Colonic mucosa (tissue), 4 donors: ENCODE results near the gene CDH1. TPM values are rescaled to one million over a fixed set of nuclear protein-coding genes. Genes with fewer than 3 reads are reported as not detected.

Source experiments
- DNase-seq: peaks from one replicate; pipeline ENCODE4 v3.0.0-alpha.2; 2020
- H3K27ac ChIP-seq: fragments of 200-600 bp; one replicate; pipeline ENCODE4 v1.8.0; 2021
- H3K27me3 ChIP-seq: fragments of 200-600 bp; one replicate; pipeline ENCODE4 v1.8.0; 2021
- H3K36me3 ChIP-seq: fragments of 200-600 bp; one replicate; pipeline ENCODE4 v1.8.0; 2021
- H3K4me1 ChIP-seq: fragments of 200-600 bp; one replicate; pipeline ENCODE4 v1.8.0; 2021; ENCODE audit warnings: mild to moderate bottlenecking
- H3K4me3 ChIP-seq: fragments of 200-600 bp; one replicate; pipeline ENCODE4 v1.8.0; 2021
- H3K9ac ChIP-seq, 2 donors: one replicate each; pipeline ENCODE4 v1.7.0; 2013; ENCODE audit warnings: control low read depth in 2 of 2, low read depth in 2 of 2, low read length in 2 of 2
- H3K9me3 ChIP-seq: fragments of 200-600 bp; one replicate; pipeline ENCODE4 v1.8.0; 2021
- intact Hi-C: fragments of 100-400 bp; cut with DNase I; formaldehyde crosslinking; loops from one replicate; pipeline ENCODE4 v1.14.1; 2022
- total RNA-seq, 2 donors: library from RNA; stranded (reverse); fragmentation: NEBNext Ultra II Directional in 1 of 2; extraction: Animal tissue kit (Norgen Biotek cat#: 25700) in 1 of 2; gene quantifications; one replicate each; pipeline ENCODE4 v1.2.1, GENCODE V29; 2021
- TF ChIP-seq, protein P1 (sequence below): fragments of 200-600 bp; IDR thresholded peaks from one replicate; pipeline ENCODE4 v1.8.0; 2022; ENCODE audit warnings: antibody characterized with exemption, mild to moderate bottlenecking
- donor health status: healthy.
- donor health status: DM: no; HTN: no; CAD: no.
- donor health status: DM: no; HTN: no; CAD: no.

The CDH1 gene
- total RNA-seq, 2 donors from 2014 or later: 494 to 519 TPM

DNA sequence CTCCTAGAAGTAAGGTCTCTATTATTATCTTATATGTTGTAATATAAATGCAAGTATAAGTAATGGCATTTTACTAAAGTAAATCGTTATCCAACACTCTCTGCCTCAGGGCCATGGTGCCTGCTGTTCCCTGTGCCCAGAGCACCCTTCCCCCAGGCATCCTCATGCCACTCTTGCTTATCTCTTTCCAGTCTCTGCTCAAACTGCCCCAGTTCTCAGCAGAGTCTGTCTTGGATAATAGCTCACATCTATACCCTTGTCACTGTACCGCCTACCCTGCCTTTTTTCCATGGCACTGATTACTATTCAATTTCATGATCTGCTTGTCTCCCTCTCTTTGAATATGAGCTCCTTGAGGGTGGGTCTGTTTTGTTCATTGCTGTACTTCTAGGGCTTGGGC, 31.7 kb downstream of the CDH1 start:
- Histone ChIP-seq H3K4me3 (no peak overlapping the region), H3K27me3 (no peaks in the 10 kb centered on the region), H3K9ac (no peak overlapping the region), H3K9me3 (no peaks in the 10 kb centered on the region), H3K4me1 (no peaks in the 10 kb centered on the region), H3K36me3 (no peaks in the 10 kb centered on the region), H3K27ac (no peak overlapping the region)
- intact Hi-C loops: no loop called here
- TF ChIP-seq, protein P1, sequence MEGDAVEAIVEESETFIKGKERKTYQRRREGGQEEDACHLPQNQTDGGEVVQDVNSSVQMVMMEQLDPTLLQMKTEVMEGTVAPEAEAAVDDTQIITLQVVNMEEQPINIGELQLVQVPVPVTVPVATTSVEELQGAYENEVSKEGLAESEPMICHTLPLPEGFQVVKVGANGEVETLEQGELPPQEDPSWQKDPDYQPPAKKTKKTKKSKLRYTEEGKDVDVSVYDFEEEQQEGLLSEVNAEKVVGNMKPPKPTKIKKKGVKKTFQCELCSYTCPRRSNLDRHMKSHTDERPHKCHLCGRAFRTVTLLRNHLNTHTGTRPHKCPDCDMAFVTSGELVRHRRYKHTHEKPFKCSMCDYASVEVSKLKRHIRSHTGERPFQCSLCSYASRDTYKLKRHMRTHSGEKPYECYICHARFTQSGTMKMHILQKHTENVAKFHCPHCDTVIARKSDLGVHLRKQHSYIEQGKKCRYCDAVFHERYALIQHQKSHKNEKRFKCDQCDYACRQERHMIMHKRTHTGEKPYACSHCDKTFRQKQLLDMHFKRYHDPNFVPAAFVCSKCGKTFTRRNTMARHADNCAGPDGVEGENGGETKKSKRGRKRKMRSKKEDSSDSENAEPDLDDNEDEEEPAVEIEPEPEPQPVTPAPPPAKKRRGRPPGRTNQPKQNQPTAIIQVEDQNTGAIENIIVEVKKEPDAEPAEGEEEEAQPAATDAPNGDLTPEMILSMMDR: no peak
- DNase-seq: no peak

- H3K4me1 ChIP-seq: no peaks in the 10 kb centered on the region
- H3K27ac ChIP-seq: no peak overlapping the region
- no peaks in the 10 kb centered on the region for H3K9me3 ChIP-seq
- no peaks in the 10 kb centered on the region for H3K27me3 ChIP-seq
- no peak for DNase-seq
- H3K9ac ChIP-seq: no peak overlapping the region
- TF ChIP-seq, protein P1: no peak
- H3K4me3 ChIP-seq: no peak overlapping the region
- H3K36me3 ChIP-seq: no peaks in the 10 kb centered on the region
- intact Hi-C loops: no loop called here
Observed at GRCh38 chr16:68770671-68771070, 33.6 kb downstream of the CDH1 start.

DNA sequence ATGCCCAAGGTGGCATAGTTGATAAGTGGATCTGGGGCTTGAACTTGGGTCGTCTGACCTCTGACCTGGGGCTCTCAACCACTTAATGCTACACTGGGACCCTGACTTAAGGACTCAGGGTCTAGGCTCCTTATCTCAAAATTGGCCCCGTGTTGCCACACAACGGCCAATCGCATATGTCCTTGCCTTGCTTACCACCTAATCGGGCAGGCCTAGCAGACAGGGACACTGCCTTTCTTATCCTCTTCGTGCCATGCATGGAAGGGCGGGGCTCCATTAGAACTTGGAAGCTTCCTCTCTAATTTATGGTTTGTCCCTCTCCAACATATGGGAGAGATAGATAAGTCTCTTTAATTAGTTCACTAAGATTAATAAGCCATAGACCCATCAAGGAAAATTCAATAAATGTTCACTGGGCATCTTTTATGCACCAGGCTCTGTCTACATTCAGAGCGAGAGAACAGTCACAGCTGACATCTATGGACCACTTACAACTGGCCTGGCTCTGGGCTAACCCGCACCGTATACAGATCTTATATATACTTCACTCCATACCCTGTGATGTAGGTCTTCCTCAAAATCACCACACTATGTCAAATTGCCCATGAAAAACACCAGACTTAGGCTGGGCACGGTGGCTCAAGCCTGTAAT, 35.1 kb downstream of the CDH1 start:
- Histone ChIP-seq H3K4me1 (no peaks in the 10 kb centered on the region), H3K36me3 (no peaks in the 10 kb centered on the region), H3K9ac (no peak overlapping the region), H3K27ac (no peak overlapping the region), H3K4me3 (no peak overlapping the region), H3K9me3 (no peaks in the 10 kb centered on the region), H3K27me3 (no peaks in the 10 kb centered on the region)
- DNase-seq: no peak
- intact Hi-C loops: no loop called here
- TF ChIP-seq, protein P1: no peak

GRCh38 chr16:68772871-68773270, 35.8 kb downstream of the CDH1 start:
- no peak overlapping the region for H3K9ac ChIP-seq
- no peaks in the 10 kb centered on the region for H3K27me3 ChIP-seq
- DNase-seq: no peak
- H3K4me1 ChIP-seq: no peaks in the 10 kb centered on the region
- TF ChIP-seq, protein P1: no peak
- no peak overlapping the region for H3K27ac ChIP-seq
- H3K36me3 ChIP-seq: no peaks in the 10 kb centered on the region
- no peaks in the 10 kb centered on the region for H3K9me3 ChIP-seq
- no peak overlapping the region for H3K4me3 ChIP-seq
- intact Hi-C loops: no loop called here

GRCh38 chr16:68774982-68775634, 38.0 kb downstream of the CDH1 start:
- H3K27ac ChIP-seq: no peak overlapping the region
- no peaks in the 10 kb centered on the region for H3K4me1 ChIP-seq
- H3K4me3 ChIP-seq: no peak overlapping the region
- H3K27me3 ChIP-seq: no peaks in the 10 kb centered on the region
- no peak for DNase-seq
- no peaks in the 10 kb centered on the region for H3K36me3 ChIP-seq
- TF ChIP-seq, protein P1: no peak
- intact Hi-C loops: no loop called here
- H3K9me3 ChIP-seq: no peaks in the 10 kb centered on the region
- no peak overlapping the region for H3K9ac ChIP-seq
